Measurements from ENCODE around the gene TMEM131. TPM values are rescaled to one million over a fixed set of nuclear protein-coding genes. Genes with fewer than 3 reads are reported as not detected.

TMEM131 gene
- total RNA-seq, 1 donor: 30.0 TPM

DNA sequence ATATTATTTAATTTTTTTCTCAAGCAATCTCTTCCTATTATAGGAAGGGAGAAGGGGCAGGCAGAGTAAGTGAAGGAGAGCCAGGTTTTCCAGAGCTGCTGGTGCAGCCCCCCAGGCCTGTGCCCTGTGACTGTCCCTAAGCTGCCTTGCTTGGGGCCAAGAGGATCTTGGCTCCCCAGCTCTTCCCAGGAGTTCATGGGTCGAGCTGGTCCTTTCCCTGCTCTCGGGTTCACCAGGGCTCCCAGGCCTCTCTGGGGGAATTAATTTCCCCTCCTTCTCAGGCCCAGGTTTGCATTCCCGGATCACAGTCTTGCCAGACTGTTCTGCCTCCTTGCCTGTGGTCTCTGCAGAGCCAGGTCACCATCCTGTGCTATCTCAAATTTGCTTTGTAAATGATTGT, 12.7 kb upstream of the TMEM131 start:
- Histone ChIP-seq H4K20me1 (ENCODE audit: insufficient read depth, low read length) (no peaks in the 10 kb centered on the region), H3K36me3 (ENCODE audit: insufficient read depth, low read length) (no peaks in the 10 kb centered on the region), H3K27ac (ENCODE audit: low read depth, low read length) (no peak overlapping the region), H3K4me2 (ENCODE audit: insufficient read depth, low read length) (no peak overlapping the region), H3K27me3 (ENCODE audit: insufficient read depth, low read length) (no peaks in the 10 kb centered on the region), H3K9me3 (ENCODE audit: low read depth, low read length) (no peaks in the 10 kb centered on the region), H3K4me3 (ENCODE audit: insufficient read depth, low read length) (no peak overlapping the region), H3K4me1 (ENCODE audit: insufficient read depth, low read length) (peaks cover 19% of the 10 kb centered on the region), H2AFZ (ENCODE audit: low read length) (no peak overlapping the region), H3K79me2 (ENCODE audit: insufficient read depth, low read length) (no peaks in the 10 kb centered on the region)
- TF ChIP-seq, protein P1, sequence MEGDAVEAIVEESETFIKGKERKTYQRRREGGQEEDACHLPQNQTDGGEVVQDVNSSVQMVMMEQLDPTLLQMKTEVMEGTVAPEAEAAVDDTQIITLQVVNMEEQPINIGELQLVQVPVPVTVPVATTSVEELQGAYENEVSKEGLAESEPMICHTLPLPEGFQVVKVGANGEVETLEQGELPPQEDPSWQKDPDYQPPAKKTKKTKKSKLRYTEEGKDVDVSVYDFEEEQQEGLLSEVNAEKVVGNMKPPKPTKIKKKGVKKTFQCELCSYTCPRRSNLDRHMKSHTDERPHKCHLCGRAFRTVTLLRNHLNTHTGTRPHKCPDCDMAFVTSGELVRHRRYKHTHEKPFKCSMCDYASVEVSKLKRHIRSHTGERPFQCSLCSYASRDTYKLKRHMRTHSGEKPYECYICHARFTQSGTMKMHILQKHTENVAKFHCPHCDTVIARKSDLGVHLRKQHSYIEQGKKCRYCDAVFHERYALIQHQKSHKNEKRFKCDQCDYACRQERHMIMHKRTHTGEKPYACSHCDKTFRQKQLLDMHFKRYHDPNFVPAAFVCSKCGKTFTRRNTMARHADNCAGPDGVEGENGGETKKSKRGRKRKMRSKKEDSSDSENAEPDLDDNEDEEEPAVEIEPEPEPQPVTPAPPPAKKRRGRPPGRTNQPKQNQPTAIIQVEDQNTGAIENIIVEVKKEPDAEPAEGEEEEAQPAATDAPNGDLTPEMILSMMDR (IDR thresholded peaks at IDR 0.05; ENCODE audit: extremely low read depth, low read depth, low read length): no peak
- no peak for DNase-seq (ENCODE audit: insufficient read length, low spot score, missing footprints)

- Histone ChIP-seq H4K20me1 (ENCODE audit: insufficient read depth, low read length) (no peaks in the 10 kb centered on the region), H3K4me3 (ENCODE audit: insufficient read depth, low read length) (no peak overlapping the region), H3K4me1 (ENCODE audit: insufficient read depth, low read length) (peaks cover 13% of the 10 kb centered on the region), H2AFZ (ENCODE audit: low read length) (no peak overlapping the region), H3K27me3 (ENCODE audit: insufficient read depth, low read length) (no peaks in the 10 kb centered on the region), H3K27ac (ENCODE audit: low read depth, low read length) (no peak overlapping the region), H3K4me2 (ENCODE audit: insufficient read depth, low read length) (no peak overlapping the region), H3K36me3 (ENCODE audit: insufficient read depth, low read length) (no peaks in the 10 kb centered on the region), H3K9me3 (ENCODE audit: low read depth, low read length) (no peaks in the 10 kb centered on the region), H3K79me2 (ENCODE audit: insufficient read depth, low read length) (no peaks in the 10 kb centered on the region)
- DNase-seq (ENCODE audit: insufficient read length, low spot score, missing footprints): no peak
- TF ChIP-seq, protein P1 (IDR thresholded peaks at IDR 0.05; ENCODE audit: extremely low read depth, low read depth, low read length): no peak
These were observed 10.6 kb upstream of the TMEM131 start for GRCh38 chr2:98006378-98006777.

- H3K4me2 ChIP-seq (ENCODE audit: insufficient read depth, low read length): no peak overlapping the region
- H3K4me3 ChIP-seq (ENCODE audit: insufficient read depth, low read length): no peak overlapping the region
- H3K79me2 ChIP-seq (ENCODE audit: insufficient read depth, low read length): no peaks in the 10 kb centered on the region
- no peaks in the 10 kb centered on the region for H3K4me1 ChIP-seq (ENCODE audit: insufficient read depth, low read length)
- TF ChIP-seq, protein P1 (IDR thresholded peaks at IDR 0.05; ENCODE audit: extremely low read depth, low read depth, low read length): no peak
- H3K27ac ChIP-seq (ENCODE audit: low read depth, low read length): no peak overlapping the region
- no peaks in the 10 kb centered on the region for H4K20me1 ChIP-seq (ENCODE audit: insufficient read depth, low read length)
- H3K36me3 ChIP-seq (ENCODE audit: insufficient read depth, low read length): no peaks in the 10 kb centered on the region
- H3K9me3 ChIP-seq (ENCODE audit: low read depth, low read length): no peaks in the 10 kb centered on the region
- DNase-seq (ENCODE audit: insufficient read length, low spot score, missing footprints): no peak
- H2AFZ ChIP-seq (ENCODE audit: low read length): no peak overlapping the region
- H3K27me3 ChIP-seq (ENCODE audit: insufficient read depth, low read length): peaks cover 2% of the 10 kb centered on the region
These were observed 8.9 kb upstream of the TMEM131 start for GRCh38 chr2:98004613-98005012.

GRCh38 chr2:98004047-98004446, 8.3 kb upstream of the TMEM131 start:
- Histone ChIP-seq H3K4me1 (ENCODE audit: insufficient read depth, low read length) (no peaks in the 10 kb centered on the region), H3K27ac (ENCODE audit: low read depth, low read length) (no peak overlapping the region), H3K79me2 (ENCODE audit: insufficient read depth, low read length) (no peaks in the 10 kb centered on the region), H2AFZ (ENCODE audit: low read length) (no peak overlapping the region), H3K36me3 (ENCODE audit: insufficient read depth, low read length) (no peaks in the 10 kb centered on the region), H3K4me2 (ENCODE audit: insufficient read depth, low read length) (no peak overlapping the region), H3K9me3 (ENCODE audit: low read depth, low read length) (no peaks in the 10 kb centered on the region), H3K4me3 (ENCODE audit: insufficient read depth, low read length) (no peak overlapping the region), H3K27me3 (ENCODE audit: insufficient read depth, low read length) (peaks cover 2% of the 10 kb centered on the region), H4K20me1 (ENCODE audit: insufficient read depth, low read length) (no peaks in the 10 kb centered on the region)
- no peak for DNase-seq (ENCODE audit: insufficient read length, low spot score, missing footprints)
- TF ChIP-seq, protein P1 (IDR thresholded peaks at IDR 0.05; ENCODE audit: extremely low read depth, low read depth, low read length): no peak

All from osteoblast (primary cell).